GM12801 (cell line): Measurements from ENCODE around the gene DNAH10.

ENCODE experiments used
- TF ChIP-seq, protein P1 (sequence below): IDR thresholded peaks from one replicate; pipeline ENCODE4 v1.5.1; 2011; ENCODE audit warnings: control low read depth; ENCODE audit not compliant: insufficient read length; ENCODE audit errors: extremely low read depth

Gene DNAH10

DNA sequence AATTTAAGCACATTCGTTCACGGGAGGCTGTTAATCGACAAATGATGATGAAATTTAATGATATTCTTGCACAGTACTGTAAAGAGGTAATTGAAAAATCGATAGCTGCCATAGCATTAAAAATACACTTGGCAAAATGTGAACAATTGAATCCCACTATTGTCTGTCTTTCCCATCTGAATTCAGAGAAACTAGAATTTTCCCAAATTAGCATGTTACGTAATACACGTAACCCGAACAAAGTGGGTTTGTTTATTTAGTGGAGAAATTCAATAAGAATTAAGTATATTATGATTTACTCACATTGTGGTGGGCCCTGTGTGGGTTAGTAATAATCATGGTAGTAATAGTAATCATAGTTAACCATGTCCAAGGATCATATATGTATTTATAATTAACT lies 31.9 kb downstream of the DNAH10 start:
- TF ChIP-seq, protein P1, sequence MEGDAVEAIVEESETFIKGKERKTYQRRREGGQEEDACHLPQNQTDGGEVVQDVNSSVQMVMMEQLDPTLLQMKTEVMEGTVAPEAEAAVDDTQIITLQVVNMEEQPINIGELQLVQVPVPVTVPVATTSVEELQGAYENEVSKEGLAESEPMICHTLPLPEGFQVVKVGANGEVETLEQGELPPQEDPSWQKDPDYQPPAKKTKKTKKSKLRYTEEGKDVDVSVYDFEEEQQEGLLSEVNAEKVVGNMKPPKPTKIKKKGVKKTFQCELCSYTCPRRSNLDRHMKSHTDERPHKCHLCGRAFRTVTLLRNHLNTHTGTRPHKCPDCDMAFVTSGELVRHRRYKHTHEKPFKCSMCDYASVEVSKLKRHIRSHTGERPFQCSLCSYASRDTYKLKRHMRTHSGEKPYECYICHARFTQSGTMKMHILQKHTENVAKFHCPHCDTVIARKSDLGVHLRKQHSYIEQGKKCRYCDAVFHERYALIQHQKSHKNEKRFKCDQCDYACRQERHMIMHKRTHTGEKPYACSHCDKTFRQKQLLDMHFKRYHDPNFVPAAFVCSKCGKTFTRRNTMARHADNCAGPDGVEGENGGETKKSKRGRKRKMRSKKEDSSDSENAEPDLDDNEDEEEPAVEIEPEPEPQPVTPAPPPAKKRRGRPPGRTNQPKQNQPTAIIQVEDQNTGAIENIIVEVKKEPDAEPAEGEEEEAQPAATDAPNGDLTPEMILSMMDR: no peak

DNA sequence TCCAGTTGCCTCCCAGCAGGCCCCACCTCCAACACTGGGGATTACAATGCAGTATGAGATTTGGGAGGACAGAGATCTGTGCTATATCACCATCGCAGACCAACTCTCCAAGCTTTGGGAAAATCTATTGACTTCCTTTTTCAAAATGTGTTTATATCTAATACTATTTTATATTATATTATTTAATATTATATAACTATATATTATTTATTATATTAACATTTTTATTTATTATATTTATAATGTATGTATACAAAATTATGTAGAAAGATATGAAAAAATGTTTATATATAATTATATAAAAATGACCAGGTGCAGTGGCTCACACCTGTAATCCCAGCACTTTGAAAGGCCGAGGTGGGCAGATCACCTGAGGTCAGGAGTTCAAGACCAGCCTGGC lies 36.4 kb downstream of the DNAH10 start:
- TF ChIP-seq, protein P1: no peak

DNA sequence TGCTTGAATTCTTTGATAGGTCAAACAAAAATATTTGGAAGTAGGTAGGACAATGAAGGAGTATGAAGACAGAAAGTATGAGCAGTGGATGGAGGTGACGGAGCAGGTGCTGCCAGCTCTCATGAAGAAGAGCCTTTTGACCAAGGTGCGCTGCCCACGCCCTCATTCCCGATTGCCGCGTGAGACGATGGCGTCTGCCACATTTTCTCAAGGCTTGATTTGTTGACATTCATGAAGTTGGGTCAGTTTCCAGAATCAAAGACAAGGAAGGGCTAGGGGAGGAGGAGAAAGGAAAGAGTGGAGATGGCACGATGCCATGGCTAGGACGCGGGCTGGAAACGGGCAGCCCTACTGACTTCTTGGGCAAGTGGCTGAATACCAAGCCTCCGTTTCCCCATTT lies 37.1 kb downstream of the DNAH10 start:
- TF ChIP-seq, protein P1: no peak

DNA sequence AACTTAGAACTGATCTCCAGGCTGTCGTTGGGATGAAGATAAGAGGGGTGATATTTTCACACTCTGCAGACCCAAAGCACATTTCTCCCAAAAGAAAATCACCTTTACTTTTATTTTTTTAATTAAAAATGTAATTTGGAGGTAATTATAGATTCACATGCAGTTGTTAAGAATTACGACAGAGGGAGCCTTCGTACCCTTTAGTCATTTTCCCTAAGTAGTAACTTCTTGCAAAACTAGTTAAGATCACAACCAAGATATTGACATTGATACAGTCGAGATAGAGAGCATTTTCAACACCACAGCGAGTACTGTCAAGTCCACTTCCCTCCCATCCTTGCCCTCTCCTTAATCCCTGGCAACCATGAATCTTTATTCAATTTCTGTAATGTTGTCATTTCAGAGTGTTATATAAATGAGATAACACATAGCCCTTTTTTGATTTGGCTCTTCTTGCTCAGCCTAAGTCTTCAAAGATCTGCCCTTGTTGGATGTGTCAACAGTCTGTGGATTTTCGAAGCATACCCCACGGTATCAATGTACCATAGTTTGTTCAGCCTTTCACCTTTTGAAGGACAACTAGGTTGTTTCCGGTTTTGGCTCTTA lies 39.6 kb downstream of the DNAH10 start:
- TF ChIP-seq, protein P1: no peak

DNA sequence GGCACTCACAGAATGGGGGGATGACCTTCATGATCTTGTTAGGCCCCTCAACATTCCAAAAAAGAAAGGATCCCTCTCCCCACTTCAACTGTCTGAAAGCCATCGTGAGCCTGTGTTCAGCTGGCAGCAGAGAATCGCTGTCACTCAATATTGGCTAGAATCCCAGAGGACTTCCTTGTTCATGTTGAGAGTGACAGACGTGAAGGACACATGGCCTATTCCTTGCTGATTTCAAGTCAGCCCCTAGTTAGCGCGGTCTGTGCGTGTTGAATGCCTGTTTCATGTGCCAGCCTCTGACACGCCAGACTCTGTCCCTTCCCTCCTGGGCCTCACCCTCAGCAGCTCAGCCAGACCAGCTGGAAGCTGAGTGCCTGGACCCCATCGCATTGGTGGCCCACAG lies 43.1 kb downstream of the DNAH10 start:
- TF ChIP-seq, protein P1: no peak

DNA sequence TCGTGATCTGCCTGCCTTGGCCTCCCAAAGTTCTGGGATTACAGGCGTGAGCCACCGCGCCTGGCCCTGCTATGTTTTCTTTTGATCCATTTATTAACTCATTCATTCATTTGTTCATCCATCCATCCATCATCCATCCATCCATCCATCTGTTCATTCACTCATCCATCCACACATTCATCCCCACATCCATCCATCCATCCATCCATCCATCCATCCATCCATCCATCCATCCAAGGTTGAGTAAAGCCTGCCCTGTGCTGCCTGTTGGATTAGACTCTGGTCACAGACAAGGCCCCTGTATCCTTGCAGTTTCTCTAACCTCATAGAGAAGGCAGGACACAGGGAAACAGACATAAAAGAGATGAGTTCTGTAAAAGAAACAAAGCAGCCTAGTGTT lies 44.9 kb downstream of the DNAH10 start:
- TF ChIP-seq, protein P1: no peak

DNA sequence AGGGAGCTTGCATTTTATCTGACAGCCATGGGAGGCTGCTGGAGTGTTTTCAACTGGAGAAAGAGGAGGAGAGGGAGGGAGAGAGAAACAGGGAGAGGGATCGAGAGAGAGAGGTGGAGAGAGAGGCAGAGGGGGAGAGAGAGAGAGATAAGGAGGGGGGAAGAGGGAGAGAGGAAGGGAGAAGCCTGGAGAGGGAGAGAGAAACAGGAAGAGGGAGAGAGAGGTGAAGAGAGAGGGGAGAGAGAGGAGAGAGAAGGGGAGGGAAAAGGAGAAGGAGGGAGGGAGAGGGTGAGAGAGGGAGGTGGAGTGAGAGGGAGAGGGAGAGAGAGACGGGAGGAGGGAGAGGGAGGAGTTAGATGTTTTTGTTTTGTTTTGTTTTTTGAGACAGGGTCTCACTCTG lies 45.6 kb downstream of the DNAH10 start:
- TF ChIP-seq, protein P1: no peak
